Neural crest cell (in vitro differentiated cells): ENCODE results near the gene SPAG6. TPM values are rescaled to one million over a fixed set of nuclear protein-coding genes. Genes with fewer than 3 reads are reported as not detected.

Source experiments
- DNase-seq: peaks from one replicate; pipeline ENCODE4 v3.0.0; 2021; ENCODE audit warnings: low read depth, mixed read lengths, low spot score
- H3K27ac Mint-ChIP-seq: one replicate; pipeline ENCODE4 v1.8.0; 2021; ENCODE audit warnings: mild to moderate bottlenecking, mixed read lengths; ENCODE audit not compliant: unreplicated experiment
- H3K27me3 Mint-ChIP-seq: 2 replicates; pipeline ENCODE4 v1.8.0; 2021; ENCODE audit warnings: low read depth, mild to moderate bottlenecking, mixed read lengths
- H3K36me3 Mint-ChIP-seq: 2 replicates; pipeline ENCODE4 v1.8.0; 2021; ENCODE audit warnings: low read depth, mild to moderate bottlenecking, mixed read lengths
- H3K4me1 Mint-ChIP-seq: 2 replicates; pipeline ENCODE4 v1.8.0; 2021; ENCODE audit warnings: mixed read lengths
- H3K4me3 Mint-ChIP-seq: one replicate; pipeline ENCODE4 v1.8.0; 2021; ENCODE audit warnings: mild to moderate bottlenecking, mixed read lengths
- H3K9me3 Mint-ChIP-seq: 2 replicates; pipeline ENCODE4 v1.8.0; 2021; ENCODE audit warnings: mixed read lengths
- total RNA-seq: library from RNA; stranded (reverse); gene quantifications from 2 replicates; pipeline ENCODE4 v1.2.1, GENCODE V29; 2021
- TF ChIP-seq, protein P1 (sequence below): fragments of 200-600 bp; sonication (generic); conservative IDR thresholded peaks from 2 replicates; pipeline ENCODE4 v1.5.0; 2021; ENCODE audit warnings: antibody characterized with exemption, mild to moderate bottlenecking

The SPAG6 gene
- total RNA-seq, 1 donor from 2014 or later, result 1.6 TPM

DNA sequence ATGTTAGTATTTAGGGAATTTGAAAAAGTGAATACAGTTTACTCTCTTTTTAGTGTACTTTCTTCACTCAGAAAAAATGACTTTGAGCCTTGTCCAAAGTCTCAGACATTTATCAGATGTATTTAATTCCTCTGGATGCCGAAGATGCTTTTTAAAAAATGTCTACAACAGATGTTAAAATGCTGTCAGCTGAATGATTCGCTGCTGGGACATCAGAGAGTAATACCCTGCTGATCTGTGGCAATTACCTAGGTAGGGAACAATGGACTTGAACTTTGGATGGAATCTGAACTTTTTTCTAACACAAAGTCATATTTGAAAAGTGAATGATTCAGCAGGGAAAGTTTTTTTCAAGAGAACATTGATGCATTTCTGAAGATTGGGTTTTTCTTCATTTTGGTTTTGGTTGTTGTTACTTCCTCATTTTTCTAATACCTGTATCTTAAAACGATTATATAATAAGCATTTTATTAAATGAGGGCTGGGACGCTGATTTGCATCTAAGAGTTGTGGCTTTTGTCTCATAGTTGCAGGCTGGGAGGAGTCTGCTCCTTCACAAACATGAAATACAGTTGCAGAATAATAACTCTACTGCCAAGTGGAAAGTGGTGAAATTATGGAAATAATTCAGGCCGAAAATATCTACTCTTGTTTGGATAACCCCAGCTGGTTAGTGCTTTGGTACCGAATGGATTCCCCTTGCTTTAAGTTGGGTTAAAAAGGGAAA, 98.0 kb downstream of the SPAG6 start:
- Mint-ChIP-seq H3K27ac (no peak overlapping the region), H3K4me3 (no peak overlapping the region), H3K36me3 (no peaks in the 10 kb centered on the region), H3K9me3 (no peaks in the 10 kb centered on the region), H3K27me3 (peaks cover 20% of the 10 kb centered on the region), H3K4me1 (peaks cover 16% of the 10 kb centered on the region)
- no peak for DNase-seq
- TF ChIP-seq, protein P1, sequence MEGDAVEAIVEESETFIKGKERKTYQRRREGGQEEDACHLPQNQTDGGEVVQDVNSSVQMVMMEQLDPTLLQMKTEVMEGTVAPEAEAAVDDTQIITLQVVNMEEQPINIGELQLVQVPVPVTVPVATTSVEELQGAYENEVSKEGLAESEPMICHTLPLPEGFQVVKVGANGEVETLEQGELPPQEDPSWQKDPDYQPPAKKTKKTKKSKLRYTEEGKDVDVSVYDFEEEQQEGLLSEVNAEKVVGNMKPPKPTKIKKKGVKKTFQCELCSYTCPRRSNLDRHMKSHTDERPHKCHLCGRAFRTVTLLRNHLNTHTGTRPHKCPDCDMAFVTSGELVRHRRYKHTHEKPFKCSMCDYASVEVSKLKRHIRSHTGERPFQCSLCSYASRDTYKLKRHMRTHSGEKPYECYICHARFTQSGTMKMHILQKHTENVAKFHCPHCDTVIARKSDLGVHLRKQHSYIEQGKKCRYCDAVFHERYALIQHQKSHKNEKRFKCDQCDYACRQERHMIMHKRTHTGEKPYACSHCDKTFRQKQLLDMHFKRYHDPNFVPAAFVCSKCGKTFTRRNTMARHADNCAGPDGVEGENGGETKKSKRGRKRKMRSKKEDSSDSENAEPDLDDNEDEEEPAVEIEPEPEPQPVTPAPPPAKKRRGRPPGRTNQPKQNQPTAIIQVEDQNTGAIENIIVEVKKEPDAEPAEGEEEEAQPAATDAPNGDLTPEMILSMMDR, result no peak

DNA sequence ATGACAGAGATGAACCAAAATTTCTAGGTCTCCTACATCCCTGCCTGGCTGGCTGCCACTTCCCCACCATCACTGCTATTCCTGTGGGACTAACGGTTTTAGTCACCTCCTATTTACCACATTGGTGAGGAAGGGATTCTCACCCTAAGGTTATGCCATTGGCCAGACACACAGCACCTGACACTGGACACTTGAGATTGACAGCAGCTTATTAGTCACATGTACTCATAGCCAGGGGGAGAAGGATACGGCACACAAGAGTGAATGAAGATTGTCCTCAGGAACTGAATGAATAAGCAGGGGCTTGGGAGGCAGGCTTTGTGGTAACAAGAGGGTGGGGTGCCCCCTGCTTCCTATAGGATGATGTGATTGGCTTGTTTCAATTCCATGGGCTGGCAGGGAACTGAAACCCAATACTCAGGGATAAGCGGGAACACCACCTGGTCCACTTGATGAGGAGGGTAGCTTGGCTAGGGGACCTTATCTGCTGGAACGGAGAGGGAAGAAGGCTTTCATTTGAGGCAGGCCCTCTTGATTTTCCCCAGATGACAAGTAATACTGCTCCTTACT, 99.0 kb downstream of the SPAG6 start:
- TF ChIP-seq, protein P1, result no peak
- H3K9me3 Mint-ChIP-seq, result no peaks in the 10 kb centered on the region
- no peak for DNase-seq
- H3K4me3 Mint-ChIP-seq, result no peak overlapping the region
- no peak overlapping the region for H3K27ac Mint-ChIP-seq
- H3K4me1 Mint-ChIP-seq, result peaks cover 7% of the 10 kb centered on the region
- H3K36me3 Mint-ChIP-seq, result no peaks in the 10 kb centered on the region
- H3K27me3 Mint-ChIP-seq, result peaks cover 18% of the 10 kb centered on the region

DNA sequence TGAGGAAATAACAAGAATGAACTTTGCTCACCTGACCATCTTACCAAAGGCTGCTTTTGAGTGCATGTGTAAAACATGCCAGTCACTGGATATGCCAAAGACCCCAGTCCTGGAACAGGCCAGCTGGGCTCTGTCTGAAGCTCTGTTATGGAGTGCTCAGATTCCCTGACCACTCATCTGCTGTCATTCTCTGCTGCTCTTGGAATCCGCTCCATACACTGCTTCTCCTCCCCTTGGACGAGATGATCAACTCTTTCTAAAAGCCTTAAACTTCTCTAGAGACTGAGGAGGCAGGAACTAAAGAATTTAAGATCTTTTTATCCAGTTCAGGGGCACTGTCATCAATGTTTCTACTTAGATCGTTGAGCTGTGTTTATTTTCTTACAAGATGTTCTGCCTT, 100.2 kb downstream of the SPAG6 start:
- TF ChIP-seq, protein P1, result no peak
- Mint-ChIP-seq H3K4me1 (no peaks in the 10 kb centered on the region), H3K27ac (no peak overlapping the region), H3K9me3 (peaks cover 4% of the 10 kb centered on the region), H3K27me3 (peaks cover 18% of the 10 kb centered on the region), H3K36me3 (peaks cover 3% of the 10 kb centered on the region), H3K4me3 (no peak overlapping the region)
- no peak for DNase-seq

DNA sequence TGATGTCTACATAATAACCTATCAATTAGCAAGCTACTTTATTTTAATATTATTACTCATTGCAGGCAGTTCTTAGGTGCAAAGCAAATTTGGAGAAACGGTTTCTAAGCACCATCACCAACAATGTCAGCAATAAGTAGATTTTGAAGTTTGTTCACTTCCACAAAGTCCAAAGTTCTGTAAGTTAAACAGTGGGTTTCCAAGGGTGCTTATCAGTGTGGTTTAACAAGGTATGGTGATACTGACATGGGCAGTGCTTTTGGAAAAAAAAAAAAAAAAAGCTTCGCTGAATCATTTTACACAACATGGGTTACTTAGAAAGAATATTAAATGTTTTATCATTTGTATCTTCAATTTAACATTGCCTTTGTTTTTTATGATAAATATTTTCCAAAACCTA, 101.8 kb downstream of the SPAG6 start:
- peaks cover 3% of the 10 kb centered on the region for H3K36me3 Mint-ChIP-seq
- TF ChIP-seq, protein P1, result no peak

DNA sequence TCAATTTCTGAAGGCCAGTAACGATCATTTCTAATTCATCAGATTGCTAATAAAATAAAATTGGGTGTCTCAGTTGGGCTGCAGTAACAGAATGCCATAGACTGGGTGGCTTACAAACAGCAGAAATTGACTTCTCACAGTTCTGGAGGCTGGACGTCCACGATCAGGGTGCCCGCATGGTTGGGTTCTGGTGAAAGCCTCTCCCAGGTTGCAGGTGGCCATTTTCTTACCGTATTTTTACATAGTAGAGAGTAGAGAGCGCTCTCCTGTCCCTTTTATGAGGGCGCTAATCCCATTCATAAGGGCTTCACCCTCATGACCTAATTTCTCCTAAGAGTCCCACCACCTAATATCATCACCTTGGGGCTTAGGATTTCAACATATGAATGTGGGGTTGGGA, 106.0 kb downstream of the SPAG6 start:
- Mint-ChIP-seq H3K4me3 (no peak overlapping the region), H3K9me3 (peaks cover 11% of the 10 kb centered on the region), H3K27ac (no peak overlapping the region), H3K36me3 (peaks cover 3% of the 10 kb centered on the region), H3K4me1 (peaks cover 15% of the 10 kb centered on the region), H3K27me3 (no peaks in the 10 kb centered on the region)
- no peak for DNase-seq
- TF ChIP-seq, protein P1, result no peak

More for the DNA sequence above, 101.8 kb downstream of the SPAG6 start:
- H3K27me3 Mint-ChIP-seq, result peaks cover 8% of the 10 kb centered on the region
- no peaks in the 10 kb centered on the region for H3K4me1 Mint-ChIP-seq
- H3K9me3 Mint-ChIP-seq, result peaks cover 9% of the 10 kb centered on the region
- no peak overlapping the region for H3K27ac Mint-ChIP-seq
- no peak overlapping the region for H3K4me3 Mint-ChIP-seq
- no peak for DNase-seq
